Peyer's patch (tissue), 4 donors: ENCODE data around the gene ALKBH2.

ENCODE experiments used
- POLR2A ChIP-seq, 2 donors: fragments of 450-650 bp; IDR thresholded peaks; one replicate each; pipeline ENCODE4 v1.5.1; 2017; ENCODE audit warnings: antibody characterized with exemption in 2 of 2, mild to moderate bottlenecking in 2 of 2, moderate library complexity in 2 of 2
- TF ChIP-seq, protein P1 (sequence below), 6 experiments: fragments of 450-650 bp in 4 of 6; fragments of 200-600 bp in 2 of 6; sonication (generic) in 1 of 6; IDR thresholded peaks; one replicate each; pipeline ENCODE4 v1.5.1; 2017 to 2019; ENCODE audit warnings: antibody characterized with exemption in 6 of 6, mild to moderate bottlenecking in 3 of 6, moderate library complexity in 1 of 6

- TF ChIP-seq POLR2A (IDR thresholded peaks at IDR 0.05), result no peak
- TF ChIP-seq, protein P1, sequence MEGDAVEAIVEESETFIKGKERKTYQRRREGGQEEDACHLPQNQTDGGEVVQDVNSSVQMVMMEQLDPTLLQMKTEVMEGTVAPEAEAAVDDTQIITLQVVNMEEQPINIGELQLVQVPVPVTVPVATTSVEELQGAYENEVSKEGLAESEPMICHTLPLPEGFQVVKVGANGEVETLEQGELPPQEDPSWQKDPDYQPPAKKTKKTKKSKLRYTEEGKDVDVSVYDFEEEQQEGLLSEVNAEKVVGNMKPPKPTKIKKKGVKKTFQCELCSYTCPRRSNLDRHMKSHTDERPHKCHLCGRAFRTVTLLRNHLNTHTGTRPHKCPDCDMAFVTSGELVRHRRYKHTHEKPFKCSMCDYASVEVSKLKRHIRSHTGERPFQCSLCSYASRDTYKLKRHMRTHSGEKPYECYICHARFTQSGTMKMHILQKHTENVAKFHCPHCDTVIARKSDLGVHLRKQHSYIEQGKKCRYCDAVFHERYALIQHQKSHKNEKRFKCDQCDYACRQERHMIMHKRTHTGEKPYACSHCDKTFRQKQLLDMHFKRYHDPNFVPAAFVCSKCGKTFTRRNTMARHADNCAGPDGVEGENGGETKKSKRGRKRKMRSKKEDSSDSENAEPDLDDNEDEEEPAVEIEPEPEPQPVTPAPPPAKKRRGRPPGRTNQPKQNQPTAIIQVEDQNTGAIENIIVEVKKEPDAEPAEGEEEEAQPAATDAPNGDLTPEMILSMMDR (IDR thresholded peaks at IDR 0.05), result no peak
Measured at GRCh38 chr12:109120095-109120494, 26.8 kb upstream of the ALKBH2 start.
